ENCODE data around the gene CNPY1.

CNPY1 gene

DNA sequence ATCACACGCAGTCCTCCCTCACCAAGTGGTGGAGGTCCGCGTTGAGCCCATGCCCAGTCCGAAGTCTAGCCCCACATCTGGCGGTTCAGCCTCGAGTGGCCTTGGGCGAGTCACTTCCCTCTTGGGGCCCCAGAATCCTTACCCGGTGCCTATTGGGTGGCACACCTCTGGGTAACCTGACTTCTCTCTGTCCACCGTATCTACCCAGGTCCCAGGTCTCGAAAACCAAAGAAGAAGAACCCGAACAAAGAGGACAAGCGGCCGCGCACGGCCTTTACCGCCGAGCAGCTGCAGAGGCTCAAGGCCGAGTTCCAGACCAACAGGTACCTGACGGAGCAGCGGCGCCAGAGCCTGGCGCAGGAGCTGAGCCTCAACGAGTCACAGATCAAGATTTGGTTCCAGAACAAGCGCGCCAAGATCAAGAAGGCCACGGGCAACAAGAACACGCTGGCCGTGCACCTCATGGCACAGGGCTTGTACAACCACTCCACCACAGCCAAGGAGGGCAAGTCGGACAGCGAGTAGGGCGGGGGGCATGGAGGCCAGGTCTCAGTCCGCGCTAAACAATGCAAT is 84.1 kb downstream of the CNPY1 start:
- TF ChIP-seq, protein P1, sequence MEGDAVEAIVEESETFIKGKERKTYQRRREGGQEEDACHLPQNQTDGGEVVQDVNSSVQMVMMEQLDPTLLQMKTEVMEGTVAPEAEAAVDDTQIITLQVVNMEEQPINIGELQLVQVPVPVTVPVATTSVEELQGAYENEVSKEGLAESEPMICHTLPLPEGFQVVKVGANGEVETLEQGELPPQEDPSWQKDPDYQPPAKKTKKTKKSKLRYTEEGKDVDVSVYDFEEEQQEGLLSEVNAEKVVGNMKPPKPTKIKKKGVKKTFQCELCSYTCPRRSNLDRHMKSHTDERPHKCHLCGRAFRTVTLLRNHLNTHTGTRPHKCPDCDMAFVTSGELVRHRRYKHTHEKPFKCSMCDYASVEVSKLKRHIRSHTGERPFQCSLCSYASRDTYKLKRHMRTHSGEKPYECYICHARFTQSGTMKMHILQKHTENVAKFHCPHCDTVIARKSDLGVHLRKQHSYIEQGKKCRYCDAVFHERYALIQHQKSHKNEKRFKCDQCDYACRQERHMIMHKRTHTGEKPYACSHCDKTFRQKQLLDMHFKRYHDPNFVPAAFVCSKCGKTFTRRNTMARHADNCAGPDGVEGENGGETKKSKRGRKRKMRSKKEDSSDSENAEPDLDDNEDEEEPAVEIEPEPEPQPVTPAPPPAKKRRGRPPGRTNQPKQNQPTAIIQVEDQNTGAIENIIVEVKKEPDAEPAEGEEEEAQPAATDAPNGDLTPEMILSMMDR (IDR thresholded peaks at IDR 0.05) = no peak

DNA sequence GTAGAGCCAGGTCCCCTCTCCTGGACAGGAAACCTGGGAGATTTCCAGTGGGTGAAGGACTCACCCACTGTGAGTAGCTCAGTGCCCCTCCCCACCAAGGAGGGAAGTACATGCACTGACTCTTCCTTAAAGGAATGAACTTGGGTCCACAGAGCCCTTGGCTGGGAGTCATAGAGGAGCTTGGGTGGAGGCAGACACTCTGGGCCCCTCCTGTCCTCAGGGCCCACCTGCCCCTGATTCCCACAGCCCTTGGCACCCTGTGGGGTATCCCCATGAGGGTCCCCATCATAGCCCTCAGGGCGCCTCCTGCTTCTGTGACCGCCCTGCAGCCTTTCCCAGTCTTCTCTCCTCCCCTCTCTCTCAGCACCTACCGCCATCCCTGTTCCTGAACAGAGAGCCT is 84.7 kb downstream of the CNPY1 start:
- TF ChIP-seq, protein P1 (IDR thresholded peaks at IDR 0.05) = no peak

DNA sequence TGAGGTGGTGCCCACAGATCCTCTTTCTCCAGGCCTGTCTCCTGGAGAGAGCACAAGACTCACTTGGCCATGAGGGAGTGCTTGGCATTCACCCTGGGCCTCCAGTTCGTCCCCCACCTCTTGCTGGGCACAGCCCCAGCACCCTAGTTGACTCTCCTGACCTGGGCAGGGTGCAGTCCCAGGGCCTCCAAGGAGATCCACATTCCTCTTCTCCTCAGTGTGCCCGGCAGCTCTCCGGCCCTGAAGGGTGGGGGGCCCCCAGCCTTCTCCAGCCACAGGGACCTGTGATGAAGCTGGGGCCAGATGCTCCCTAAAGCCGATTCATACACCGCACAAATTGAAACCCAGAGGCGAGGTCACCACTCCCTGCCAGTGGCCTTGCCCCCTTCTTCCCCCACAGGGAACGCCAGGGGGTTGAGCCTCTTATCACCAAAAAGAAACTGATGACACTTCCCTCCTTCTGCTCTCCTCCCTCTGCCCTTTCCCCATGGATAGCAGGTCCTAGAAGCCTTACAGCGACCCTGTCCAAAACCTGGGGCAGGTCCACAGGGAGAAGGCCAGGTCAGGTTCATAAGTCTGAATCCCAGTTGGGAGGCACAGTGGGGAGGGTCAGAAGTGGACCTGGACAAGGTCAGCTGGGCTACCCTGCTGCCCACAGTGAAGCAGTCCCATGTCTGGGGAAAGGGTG is 85.3 kb downstream of the CNPY1 start:
- TF ChIP-seq, protein P1 (IDR thresholded peaks at IDR 0.05) = no peak

DNA sequence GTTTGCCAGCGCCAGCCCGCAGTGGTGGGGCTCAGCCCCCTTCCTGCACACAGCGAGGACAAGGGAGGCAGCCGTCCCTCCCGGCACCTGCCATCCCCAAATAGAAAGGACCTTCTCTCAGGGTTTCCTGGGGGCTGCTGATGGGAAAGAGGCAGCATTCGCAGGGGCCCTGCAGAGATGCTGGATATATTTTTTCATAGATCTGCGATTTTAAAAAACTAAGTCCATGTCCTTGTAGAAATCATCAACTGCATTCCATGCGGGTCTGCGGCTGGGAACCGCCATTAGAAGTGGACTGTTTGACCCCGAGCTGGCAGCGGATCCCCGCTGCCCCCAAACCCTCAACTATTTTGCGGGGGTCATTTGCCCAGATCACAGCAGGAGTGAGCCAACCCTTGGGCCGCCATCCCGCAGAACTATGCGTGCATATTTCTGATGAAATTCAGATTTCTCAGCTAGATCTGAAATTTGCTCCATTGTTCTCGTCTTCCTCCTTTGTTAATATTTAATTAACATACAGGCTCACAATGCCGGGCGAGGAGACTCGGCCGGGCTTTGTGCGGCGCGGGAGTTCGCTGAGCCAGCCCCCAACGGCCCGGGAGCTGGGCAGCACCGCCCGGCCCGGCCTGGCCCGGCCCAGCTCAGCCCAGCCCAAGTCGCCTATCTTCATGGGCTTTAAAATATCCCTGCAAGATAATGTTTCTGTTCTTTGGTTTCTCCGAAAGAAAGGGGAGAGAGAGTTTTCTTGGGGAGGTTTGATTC is 86.5 kb downstream of the CNPY1 start:
- TF ChIP-seq, protein P1 (IDR thresholded peaks at IDR 0.05) = no peak

DNA sequence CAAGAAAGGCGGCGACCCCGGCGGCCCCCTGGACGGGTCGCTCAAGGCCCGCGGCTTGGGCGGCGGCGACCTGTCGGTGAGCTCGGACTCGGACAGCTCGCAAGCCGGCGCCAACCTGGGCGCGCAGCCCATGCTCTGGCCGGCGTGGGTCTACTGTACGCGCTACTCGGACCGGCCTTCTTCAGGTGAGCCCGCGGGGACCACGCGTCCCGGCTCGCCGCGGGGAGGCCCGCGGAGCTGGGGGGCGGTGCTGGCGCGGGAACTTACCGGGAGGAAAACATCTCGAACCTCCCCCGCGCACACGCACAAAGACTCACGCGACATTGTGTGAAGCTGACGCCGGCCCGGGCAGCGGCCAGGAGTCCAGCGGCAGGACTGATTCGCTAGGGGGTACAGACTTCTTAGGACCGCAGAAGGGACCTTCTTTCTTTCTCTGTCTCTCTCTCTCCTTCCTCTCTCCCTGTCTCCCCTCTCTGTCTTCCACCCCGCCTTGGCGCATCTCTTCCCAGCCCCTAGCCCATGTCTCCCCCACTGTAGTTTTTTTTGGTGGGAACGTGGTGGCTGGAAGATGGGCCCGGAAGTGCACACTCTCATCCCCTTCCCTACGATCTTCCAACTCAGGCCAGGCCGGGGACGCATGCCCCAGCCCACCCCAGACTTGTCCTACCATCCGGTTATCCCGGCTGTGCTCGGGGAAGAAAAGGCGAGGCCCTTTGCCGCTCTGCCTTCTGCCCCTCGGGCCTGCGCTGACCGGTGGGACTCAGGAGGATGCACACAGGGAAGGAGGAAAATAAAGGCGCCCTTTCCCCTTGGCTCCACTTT is 87.3 kb downstream of the CNPY1 start:
- TF ChIP-seq, protein P1 (IDR thresholded peaks at IDR 0.05) = no peak

DNA sequence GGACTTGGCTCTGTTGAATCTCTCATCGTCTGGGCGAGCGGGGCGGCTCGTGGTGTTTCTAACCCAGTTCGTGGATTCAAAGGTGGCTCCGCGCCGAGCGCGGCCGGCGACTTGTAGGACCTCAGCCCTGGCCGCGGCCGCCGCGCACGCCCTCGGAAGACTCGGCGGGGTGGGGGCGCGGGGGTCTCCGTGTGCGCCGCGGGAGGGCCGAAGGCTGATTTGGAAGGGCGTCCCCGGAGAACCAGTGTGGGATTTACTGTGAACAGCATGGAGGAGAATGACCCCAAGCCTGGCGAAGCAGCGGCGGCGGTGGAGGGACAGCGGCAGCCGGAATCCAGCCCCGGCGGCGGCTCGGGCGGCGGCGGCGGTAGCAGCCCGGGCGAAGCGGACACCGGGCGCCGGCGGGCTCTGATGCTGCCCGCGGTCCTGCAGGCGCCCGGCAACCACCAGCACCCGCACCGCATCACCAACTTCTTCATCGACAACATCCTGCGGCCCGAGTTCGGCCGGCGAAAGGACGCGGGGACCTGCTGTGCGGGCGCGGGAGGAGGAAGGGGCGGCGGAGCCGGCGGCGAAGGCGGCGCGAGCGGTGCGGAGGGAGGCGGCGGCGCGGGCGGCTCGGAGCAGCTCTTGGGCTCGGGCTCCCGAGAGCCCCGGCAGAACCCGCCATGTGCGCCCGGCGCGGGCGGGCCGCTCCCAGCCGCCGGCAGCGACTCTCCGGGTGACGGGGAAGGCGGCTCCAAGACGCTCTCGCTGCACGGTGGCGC is 88.1 kb downstream of the CNPY1 start, which contains the start of gene EN2:
TSS of gene EN2 (plus strand) at position 19 of the 767 bp plus-strand sequence. CDS start at position 268, 249 bp downstream.
- TF ChIP-seq, protein P1 (IDR thresholded peaks at IDR 0.05) = no peak

Data from LNCAP (cell line).